Hepatic stellate cell (primary cell): ENCODE results near the gene PPP1R18.

ENCODE experiments used
- DNase-seq: peaks from one replicate; pipeline ENCODE4 v3.0.0; 2011; ENCODE audit warnings: low spot score

The PPP1R18 gene

DNA sequence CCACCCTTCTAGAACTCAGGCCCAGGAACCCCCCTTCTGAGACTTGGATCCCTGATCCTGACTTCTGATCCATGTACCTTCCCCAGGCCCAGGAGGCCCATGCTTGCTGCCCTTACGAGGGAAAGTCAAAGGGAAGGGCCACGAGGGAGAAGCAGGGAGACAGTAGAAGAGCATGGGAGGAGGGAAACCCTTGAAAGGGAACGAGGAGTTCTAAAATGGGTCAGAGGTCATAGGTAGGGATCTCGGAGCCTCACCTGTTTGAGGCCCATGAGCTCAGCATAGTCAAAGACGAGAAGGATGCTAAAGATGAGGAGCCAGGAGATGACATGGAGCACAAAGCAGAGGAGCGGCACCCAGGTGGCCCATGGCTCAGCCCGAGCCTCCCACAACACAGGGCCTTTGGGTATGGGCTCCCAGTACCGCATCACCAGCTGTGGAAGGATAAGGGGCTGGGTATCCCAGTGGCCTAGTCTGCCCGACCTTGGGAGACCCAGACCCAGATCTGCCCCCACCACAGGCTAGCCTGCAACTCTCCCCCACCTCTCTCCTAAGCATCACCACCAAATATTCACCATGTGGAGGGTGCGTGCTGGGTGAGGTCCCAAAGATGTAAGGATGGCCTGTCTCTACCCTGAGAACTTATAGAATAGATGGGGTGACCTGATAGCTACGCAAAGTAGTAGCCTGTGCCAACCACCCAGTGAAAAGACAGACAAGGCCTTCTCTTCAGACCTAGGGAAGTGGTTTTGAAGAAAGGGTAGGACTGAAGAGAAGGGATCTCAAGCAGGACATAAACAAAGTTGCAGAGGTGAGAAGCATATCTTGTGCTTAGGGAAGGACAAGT lies 2.8 kb upstream of the PPP1R18 start:
- DNase-seq = no peak

DNA sequence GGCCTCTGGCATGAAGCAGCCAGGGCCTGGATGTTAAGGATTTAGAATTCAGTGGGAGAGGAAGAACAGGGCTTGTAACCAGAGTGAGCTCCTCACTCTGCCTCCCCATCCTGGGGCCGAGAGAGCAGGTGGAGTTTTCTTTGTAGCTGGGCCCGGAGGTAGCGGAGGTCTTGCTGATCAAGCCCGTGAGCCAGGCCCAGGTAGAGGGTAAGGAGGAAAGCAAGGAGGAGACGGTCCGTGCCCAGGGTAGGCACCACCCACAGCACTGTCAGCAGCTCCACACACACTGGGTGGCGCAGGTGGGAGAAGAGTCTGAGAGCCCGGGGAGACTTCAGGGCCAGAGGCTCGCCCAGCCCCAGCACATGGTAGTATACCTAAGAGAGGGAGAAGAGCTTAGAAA lies 2.1 kb upstream of the PPP1R18 start:
- no peak for DNase-seq

DNA sequence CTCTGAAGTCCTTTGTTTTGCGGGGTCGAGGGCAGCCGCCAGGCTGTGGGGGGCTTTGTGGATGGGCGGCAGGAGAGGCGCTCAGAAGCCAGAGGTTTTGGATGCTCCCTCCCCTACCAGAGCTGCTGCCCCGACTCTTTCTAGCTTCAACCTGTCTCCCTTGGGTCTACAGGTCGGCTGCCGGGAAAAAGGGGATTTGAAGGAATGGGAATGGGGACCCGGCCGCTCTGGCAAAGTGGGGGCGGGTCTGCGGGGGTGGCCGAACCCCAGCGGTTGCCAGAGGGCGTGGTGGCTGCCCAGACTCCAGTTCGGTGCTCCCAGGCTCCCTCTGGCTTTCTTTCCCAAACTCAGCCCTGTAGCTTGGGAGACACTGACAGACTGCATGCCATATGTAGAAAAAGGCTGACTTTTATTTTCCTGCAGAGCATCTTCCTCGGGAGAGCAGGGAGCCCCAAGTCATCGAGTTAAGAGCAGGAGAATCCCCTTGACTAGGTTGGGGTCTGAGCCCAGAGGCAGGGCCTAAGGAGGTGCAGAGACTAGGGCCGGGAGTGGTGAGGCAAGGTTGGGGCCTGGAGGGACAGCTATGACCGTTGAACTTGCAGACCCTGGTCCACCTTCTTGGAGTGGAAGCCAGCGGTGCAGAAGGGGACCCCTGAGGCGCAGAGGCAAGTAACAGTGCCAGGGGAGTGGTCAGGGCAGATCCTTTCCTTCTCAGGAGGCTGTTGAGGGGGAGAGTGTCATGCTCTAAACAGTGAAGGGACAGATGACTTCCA lies 1.4 kb upstream of the PPP1R18 start:
- no peak for DNase-seq

DNA sequence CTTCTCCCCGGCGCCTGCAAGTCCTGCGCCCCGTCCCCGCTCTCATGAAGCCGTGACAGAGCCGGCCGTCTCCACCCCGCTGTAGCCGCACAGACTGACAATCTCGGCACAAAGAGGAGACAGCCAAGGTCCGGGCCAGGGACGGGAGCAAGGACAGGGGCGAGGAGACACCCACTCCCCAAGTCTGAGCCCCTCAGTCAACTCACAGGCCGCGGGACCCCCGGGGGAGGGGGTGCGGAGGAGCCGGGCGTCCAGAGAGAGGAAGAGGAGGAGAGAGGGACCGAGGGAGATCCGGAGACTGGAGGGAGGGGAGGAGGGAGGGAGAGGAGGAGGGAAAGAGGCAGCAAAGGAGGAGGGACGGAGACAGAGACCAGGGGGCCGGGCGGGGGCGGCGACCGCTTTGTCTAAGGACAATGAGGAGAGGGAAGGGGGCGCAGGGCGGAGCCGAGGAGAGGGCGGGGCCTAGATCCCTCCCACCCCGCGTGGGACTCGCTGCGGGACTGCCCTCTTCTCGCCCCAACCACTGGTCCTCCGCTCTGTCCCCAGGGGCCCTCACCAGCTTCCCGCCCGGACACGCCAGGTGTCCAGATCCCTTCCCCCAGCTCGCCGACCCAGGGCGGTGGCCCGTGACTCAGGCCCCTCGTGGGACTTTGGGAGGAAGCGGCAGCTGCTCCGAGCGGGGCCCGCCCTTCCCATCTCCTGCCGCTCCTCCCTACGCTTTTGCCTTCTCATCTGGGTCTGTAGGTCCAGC lies 638 bp upstream of the PPP1R18 start:
- DNase-seq = peak; percentile 95

DNA sequence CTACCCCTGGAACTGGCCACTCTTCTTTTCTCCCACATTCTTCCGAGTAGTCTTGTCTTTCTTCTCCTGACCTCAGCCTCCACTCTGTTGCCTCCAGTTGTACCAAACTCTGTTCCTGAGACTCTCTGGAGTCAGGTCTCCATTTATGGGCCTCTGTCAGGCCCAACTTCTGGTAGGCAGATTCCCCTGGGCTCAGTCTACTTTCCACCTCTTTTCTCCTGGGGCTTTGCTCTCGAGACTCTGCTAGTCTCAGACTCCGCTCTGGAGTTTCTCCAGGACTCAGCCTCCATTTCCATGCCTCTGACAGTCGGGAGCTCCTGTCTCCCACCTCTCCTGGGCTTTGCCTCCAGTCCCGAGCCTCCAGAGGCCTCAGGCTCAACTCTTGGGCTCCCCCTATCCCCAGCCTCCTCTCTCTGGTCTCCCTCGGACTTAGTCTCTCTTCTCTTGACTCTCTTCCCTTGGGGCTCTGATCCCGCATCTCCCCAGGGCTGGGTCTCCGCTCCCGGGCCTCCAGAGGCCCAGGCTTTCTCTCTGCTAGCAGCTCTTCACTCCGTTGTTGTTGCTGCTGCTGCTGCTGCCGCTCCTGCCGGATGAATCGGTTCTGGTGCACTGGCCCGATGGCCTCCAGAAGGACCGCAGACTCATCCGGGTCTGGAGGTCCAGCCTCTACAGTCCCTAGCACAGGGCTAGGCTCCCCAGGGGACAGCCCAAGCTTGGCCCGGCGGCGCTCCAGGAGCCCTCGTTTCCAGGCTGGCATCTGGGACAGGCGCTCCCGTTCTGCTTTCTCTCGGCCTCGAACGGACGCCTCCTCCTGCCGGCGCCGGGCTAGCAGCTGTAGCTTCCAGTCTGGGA lies 1.1 kb downstream of the PPP1R18 start:
- no peak for DNase-seq

DNA sequence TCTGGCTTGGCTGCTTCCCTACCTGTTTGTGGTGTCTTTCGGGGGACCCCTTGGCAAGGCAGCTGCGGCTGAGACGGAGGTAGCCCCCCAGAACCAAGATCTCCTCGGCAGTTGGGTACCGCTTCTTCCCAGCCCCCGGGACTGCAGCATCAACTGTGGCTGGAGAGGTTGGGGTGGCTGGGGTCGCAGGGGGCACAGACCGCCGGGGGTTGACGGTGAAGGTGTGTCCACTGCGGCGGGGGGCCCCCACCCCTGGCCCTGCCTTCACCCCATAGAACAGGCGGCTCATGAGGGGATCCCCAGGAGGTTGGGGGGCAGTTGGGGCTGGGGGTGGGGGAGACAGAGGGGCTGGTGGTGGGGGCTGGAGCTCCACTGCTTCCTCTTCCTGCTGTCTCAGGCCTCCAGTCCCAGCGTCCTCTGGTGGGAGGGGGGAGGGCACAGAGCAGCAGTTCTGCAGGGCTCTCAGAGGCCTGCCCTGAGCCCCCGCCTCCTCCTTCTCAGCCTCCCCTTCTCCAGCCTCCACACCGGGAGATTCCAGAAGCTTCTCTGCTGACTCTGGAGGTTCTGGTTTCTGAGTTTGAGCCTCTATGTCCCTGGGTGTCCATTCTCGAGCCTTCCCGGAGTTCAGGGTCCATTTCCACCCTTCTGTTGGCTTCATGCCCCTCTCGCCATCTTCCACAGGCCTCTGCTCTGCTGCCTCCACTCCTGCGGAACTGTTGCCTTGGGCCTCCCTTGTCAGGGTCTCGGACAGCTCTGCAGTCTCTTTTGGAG lies 1.9 kb downstream of the PPP1R18 start:
- peak; percentile 53 for DNase-seq

DNA sequence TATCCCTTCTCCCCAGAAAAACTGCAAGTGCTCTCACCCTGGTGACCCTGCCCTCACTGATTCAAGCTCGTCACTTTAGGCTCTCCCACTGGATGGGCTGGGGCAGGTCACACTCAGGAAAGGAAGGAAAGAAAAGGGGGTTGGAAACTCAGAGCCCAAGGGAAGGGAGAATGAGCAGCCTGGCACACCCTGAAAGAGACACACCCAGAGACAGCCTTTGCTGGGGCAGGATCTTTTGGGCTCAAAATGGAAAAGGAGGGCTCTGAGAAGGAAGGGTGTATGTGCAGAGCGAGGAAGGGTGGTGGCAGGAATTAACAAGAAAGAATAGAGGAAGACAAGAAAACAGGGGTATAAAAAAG lies 2.5 kb downstream of the PPP1R18 start:
- DNase-seq = no peak

DNA sequence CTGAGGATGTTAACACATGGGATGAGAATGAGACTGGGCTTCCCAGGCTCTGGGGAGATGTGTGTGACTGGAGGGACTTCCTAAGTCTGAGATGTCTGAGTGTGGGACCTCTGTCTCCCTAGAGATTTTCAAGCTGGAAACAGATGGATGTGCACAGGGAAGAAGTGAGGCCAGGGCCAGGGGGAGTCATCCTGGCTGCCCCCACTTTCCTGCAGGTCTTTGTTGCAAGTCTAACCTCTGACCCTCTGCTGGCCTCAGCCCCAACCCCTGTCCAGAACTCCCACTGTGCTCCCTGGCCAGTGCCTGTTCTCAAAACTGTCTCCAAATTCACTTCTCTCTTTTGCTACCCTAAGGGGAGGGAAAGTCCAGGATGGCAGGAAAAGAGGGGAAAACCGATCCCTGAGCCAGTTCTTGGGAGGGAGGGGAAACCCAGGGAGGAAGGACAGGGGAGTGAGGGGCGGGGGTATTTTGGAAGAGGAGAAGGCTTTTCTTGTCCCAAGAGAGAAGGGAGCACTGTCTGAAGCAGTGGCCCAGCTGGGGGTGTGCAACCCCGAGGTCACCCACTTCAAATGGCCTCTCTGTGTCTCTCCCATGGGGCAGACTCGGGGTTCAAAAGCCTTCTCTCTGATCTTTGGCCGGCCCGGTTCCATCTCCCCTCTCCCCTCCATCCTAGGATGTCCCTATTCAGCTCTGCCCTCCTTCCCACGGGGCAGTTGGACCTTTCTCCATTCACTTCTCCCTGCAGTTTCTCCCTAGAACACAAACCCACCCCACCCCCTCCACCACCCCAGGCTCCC lies 3.1 kb downstream of the PPP1R18 start:
- DNase-seq = no peak

DNA sequence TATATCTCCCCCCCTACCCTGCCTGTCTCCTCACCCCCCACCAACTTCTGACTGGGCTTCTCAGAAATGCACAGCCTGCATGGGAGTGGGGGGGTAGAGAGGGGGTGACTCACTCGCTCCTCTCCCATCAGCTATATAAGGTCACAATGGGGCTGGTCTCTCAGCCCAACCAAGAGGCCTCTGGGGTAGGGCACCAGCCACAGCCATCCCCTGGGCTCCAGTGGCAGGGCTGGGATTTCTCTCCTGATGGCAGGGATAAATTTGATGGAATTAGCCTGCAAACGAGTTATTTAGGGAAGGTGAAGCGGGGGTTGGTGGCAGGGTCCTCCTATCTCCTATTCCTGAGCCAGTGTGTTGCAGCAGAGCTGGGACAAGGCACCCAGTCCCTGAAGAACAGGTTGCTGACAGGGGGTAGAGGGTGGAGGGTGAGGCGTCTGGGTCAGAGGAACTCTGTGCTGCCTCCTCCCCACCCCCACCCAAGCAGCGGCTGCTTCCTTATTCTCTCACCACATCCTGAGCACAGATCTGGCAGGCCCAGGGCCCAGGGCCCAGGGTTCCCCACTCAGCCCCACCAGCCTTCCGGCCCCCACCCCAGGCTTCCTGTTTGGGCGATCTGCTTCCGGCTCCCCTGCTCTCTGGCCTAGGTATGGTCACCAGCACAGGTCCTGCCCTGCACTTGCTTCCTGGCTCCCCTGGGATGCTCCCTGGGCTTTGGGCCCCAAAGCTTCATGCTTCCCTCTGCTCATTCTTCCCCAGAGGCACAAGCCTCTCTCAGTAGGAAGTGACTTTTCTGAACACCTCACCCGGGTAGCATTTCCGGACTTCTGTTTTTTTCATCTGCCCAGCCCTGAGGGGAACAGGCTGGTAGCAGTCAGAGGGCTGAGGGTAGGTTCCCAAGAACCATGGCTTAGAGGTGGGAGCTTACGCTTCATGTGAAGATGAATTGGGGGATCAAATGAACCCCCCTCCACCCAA lies 4.0 kb downstream of the PPP1R18 start:
- DNase-seq = peak; percentile 95

DNA sequence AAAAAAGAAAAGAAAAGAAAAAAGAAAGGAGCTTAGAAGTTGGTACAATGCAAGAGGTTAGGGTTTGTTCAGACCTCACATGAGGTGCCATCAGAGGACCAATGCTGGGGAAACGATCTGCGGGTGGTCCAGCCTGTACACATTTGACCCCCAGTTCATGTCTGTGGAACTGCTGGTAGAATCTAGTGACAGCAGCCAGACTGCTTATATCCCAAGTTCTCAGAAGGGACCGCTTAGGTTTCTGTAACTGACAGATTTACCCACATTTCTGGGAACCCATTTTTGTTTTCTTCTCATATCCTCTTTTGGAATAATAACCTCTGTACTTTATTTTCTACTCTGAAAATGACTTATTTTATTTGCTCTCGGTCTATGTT lies 4.7 kb downstream of the PPP1R18 start:
- DNase-seq = no peak

DNA sequence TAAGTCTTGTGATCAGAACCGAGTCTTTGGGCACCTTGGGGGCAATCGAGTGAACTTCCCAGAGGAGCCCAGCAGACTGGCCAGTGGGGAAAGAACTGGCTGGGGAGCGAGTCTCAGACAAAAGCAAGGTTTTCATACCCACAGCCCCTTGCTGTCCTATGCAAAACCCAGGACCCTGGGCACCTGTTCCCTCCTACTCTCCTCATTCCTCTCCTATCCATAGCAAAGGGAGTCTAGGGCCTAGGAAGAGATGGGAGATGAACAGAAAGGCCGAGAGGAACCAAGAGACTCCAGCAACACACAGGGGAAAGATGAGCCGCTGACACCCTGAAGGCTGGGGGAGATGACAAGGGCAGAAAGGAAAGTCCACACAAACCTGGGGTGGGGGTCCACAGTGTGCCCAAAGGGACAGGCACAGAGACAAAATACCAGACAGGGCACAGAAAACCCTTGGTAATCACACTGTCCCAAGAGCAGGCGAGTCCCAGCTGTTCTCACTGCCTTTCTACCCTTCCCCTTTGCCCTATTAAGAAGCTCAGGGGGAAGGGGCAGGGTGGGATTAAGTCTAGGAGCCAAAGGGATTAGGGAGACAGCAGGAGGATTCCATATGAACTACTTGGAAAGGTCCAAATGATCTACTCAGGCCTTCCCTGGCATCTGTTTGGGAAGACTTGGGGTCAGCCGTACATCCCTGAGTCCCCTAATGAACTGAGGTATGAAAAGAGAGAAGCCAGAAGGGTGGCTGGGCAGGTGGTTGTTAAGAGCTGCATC lies 6.5 kb downstream of the PPP1R18 start:
- DNase-seq = no peak

DNA sequence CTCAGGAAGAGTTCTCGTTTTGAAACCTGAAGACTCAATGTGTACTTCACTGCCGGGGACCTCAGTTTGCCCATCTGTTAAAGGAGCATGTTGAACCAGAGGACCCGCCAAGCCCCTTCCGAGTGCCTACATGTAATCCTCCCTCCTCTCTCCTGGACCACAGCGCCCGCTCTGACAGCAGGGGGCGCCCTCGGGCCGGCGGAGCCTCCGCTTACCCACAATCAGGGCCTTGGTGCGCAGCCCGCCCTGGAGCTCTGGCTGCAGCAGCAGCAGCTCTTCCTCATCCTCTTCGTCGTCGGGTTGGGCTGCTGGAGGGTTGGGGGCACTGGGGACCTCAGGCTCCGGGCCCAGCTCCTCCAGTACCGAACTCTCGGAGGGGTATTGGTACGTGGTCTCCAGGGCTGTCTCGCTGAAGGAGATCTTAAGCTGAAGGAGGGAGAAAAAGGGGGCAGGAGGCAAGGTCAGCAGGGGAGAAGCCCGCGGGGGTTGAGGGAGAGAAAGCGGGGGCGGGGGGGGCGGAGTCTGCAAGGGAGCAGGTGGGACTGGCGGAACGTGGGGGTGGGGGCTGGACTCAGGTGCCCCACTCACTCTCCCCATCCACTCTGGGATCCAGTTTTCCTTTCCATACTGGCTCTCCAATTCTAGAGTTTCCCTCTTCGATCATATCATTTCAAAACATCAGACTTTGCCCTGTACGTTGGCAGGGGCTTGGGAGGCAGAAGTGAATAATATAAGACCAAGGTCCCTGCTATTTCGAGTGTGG lies 7.3 kb downstream of the PPP1R18 start:
- peak; percentile 83 for DNase-seq

DNA sequence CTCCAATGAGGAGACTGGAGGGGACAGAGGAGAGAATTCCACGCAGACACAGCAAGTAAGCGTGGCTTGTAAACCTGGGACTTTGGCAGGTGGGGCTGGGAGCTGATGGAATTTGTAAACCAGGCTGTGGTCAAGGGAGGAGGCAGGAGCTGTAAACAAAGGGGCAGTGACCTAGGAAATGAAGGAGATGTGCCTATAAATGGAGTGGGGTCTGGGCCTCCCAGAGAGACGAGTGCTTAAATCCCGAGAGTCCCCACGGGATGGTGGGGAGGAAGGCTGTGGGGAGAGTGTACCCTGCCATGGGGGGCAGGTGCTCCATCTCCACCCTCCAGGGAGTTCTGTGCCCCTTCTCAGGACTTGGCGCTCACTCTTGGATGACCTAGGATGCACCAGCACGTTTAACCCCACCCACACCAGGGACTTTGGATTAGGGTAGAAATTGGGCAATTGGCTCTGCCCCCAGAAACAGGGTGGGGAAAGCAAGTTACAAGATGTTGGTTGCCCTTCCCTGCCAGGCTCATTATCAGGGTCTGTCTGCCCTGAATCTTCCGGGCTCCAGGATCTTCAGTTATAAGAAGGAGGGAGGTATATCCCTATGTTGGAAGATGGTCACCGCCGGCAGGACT lies 9.7 kb downstream of the PPP1R18 start:
- DNase-seq = no peak

DNA sequence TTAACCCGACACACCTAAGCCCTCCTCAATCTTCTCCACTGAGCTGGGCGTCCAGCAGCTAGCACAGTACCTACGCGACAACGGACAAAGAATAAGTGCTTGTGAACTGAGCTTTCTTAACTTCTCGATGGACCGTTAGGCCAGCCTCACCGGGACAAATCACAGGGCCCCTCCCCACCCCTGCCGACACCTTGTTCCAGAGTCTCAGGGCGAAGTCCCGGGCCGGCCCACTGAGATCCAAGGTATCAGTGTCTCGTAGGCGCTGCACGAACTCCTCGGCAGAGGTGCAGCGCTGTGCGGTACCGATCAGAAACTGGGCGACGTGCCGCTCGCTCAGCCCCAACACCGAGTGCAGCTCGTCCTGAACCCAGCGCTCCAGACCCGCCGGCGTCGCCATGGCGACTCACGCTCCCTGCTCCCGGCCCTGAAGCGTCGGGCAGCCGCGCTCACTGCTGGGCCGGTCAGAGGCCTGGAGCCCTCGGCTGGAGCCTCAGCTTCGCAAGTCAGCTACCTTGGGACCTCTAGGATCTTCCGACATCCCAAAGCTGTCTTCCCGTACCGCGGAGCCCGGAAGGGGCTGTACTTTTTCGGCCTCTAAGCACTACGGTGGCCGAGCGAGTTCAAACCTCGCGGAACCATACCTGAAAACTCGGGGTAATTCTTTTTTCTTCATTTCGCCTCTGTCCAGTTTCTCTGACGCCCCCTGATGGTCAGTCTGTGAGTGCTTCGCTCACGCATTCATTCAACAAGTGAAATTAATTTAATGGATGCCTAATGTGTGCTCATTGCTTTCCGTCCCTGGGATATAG lies 13.8 kb downstream of the PPP1R18 start, which contains the start of gene DHX16:
Gene DHX16, minus strand, starts transcription at position 562 of the 809 bp plus-strand sequence. Its CDS starts 165 bp downstream, at position 397.
- DNase-seq = peak; percentile 93

DNA sequence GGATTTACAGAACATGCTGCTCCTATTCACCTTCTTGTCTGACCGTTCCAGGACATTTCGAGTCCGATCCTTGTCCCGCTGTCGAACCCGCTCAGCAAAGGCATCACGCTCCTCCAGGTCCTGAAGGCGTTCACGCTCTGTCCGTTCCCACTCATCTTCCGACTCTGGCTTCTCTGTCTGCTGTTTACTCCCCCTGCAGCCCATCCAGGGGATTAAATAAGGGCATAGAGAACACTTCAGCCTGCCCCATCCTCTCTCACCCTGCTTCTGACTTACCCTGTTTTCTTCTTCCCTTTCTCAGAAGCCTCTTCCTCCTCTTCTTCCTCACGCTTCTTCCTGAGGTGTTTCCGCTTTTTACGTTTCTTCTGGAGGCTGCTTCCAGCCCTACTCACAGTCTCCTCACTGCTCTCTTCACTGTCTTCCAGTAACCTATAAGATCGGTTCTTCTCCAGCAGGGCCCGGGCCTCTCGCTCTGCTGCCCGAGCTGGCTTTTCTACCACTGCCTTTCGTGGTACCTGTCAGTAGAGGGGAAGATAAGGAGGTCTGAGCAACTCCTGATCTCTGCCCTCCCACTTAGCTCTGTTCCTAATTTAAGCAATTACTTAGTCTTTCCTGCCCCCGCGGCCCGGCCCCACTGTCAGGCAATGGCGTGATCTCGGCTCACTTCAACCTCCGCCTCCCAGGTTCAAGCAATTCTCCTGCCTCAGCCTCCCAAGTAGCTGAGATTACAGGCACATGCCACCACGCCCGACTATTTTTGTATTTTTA lies 15.5 kb downstream of the PPP1R18 start:
- no peak for DNase-seq
